DND-41 (cell line): ENCODE data around the gene SRCIN1.

Experiments
- ATAC-seq: fragments of 200-7000 bp; cut with Tn5 transposase; 3 replicates; pipeline ENCODE4 v1.9.1; 2021; ENCODE audit warnings: low read depth; ENCODE audit not compliant: insufficient read depth
- DNase-seq: peaks from one replicate; pipeline ENCODE4 v3.0.0-alpha.2; 2020
- H2AFZ ChIP-seq: 2 replicates; pipeline ENCODE4 v1.6.0; 2012; ENCODE audit warnings: low read depth, low read length
- H3K27ac ChIP-seq: 2 replicates; pipeline ENCODE4 v1.5.1; 2012; ENCODE audit warnings: low read length, inconsistent platforms
- H3K27me3 ChIP-seq: fragments of 200-600 bp; sonication (generic); 2 replicates; pipeline ENCODE4 v1.6.0; 2012; ENCODE audit warnings: low read length, mild to moderate bottlenecking, inconsistent platforms; ENCODE audit not compliant: insufficient read depth, poor library complexity
- H3K36me3 ChIP-seq: 2 replicates; pipeline ENCODE4 v1.5.1; 2012; ENCODE audit warnings: low read length, inconsistent platforms; ENCODE audit not compliant: insufficient read depth
- H3K4me1 ChIP-seq: 2 replicates; pipeline ENCODE4 v1.5.1; 2012; ENCODE audit warnings: mild to moderate bottlenecking, low read length; ENCODE audit not compliant: insufficient read depth
- H3K4me2 ChIP-seq: 2 replicates; pipeline ENCODE4 v1.6.0; 2012; ENCODE audit warnings: mild to moderate bottlenecking, moderate library complexity, low read length, inconsistent platforms; ENCODE audit not compliant: insufficient read depth
- H3K4me3 ChIP-seq, 2 experiments: fragments of 200-600 bp in 1 of 2; shearing (Covaris generic) in 1 of 2; 2 replicates each; pipeline ENCODE4 v1.5.1; 2012 to 2016; ENCODE audit warnings: inconsistent platforms in 2 of 2, low read length in 2 of 2, mild to moderate bottlenecking in 2 of 2, low read depth in 1 of 2, moderate library complexity in 1 of 2
- H3K79me2 ChIP-seq: 2 replicates; pipeline ENCODE4 v1.6.0; 2012; ENCODE audit warnings: low read length, inconsistent platforms; ENCODE audit not compliant: insufficient read depth
- H3K9ac ChIP-seq: 2 replicates; pipeline ENCODE4 v1.6.0; 2012; ENCODE audit warnings: low read depth, mild to moderate bottlenecking, inconsistent platforms, low read length, moderate library complexity
- H3K9me3 ChIP-seq: 2 replicates; pipeline ENCODE4 v1.5.1; 2012; ENCODE audit warnings: low read length, moderate library complexity, mild to moderate bottlenecking, inconsistent platforms; ENCODE audit not compliant: insufficient read depth, severe bottlenecking
- H4K20me1 ChIP-seq: 2 replicates; pipeline ENCODE4 v1.6.0; 2012; ENCODE audit warnings: low read length; ENCODE audit not compliant: insufficient read depth
- EZH2 ChIP-seq: IDR thresholded peaks from 3 replicates; pipeline ENCODE4 v1.6.1; 2012; ENCODE audit warnings: borderline replicate concordance, low read depth, mild to moderate bottlenecking, moderate library complexity, low read length, inconsistent platforms; ENCODE audit not compliant: severe bottlenecking
- TF ChIP-seq, protein P1 (sequence below): IDR thresholded peaks from 2 replicates; pipeline ENCODE4 v1.5.1; 2012; ENCODE audit warnings: borderline replicate concordance, low read length, moderate library complexity, mild to moderate bottlenecking; ENCODE audit not compliant: poor library complexity, severe bottlenecking; ENCODE audit errors: extremely low read depth

SRCIN1 gene

DNA sequence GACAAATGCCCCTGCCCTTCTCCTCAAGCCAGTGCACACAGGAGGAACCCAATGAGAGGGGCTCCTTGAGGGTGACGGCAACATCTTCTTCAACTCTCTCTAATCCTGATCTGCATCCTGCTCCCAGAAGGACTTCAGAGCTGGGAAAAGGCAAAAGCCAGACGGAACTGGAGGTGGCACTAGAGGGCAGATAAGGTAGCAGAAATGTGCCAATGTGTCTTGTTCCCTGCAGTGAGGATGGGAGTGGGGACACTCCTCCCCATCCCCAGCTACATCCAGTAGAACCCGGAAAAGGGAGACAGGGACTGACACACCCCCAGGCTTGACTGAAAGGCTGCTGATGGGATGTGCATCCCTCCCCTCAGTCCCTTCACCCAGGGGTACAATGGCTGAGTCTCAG lies 28.5 kb downstream of the SRCIN1 start:
- H3K27ac ChIP-seq = no peak overlapping the region
- no peaks in the 10 kb centered on the region for H3K36me3 ChIP-seq
- TF ChIP-seq, protein P1, sequence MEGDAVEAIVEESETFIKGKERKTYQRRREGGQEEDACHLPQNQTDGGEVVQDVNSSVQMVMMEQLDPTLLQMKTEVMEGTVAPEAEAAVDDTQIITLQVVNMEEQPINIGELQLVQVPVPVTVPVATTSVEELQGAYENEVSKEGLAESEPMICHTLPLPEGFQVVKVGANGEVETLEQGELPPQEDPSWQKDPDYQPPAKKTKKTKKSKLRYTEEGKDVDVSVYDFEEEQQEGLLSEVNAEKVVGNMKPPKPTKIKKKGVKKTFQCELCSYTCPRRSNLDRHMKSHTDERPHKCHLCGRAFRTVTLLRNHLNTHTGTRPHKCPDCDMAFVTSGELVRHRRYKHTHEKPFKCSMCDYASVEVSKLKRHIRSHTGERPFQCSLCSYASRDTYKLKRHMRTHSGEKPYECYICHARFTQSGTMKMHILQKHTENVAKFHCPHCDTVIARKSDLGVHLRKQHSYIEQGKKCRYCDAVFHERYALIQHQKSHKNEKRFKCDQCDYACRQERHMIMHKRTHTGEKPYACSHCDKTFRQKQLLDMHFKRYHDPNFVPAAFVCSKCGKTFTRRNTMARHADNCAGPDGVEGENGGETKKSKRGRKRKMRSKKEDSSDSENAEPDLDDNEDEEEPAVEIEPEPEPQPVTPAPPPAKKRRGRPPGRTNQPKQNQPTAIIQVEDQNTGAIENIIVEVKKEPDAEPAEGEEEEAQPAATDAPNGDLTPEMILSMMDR = peak; percentile 6
- TF ChIP-seq EZH2 = peak; percentile 13
- H3K79me2 ChIP-seq = no peaks in the 10 kb centered on the region
- no peak overlapping the region for H2AFZ ChIP-seq
- no peak overlapping the region for H3K4me3 ChIP-seq
- peaks cover 4% of the 10 kb centered on the region for H3K4me1 ChIP-seq
- peaks cover 67% of the 10 kb centered on the region for H3K27me3 ChIP-seq
- ATAC-seq (no peak), DNase-seq (no peak)
- no peak overlapping the region for H3K9ac ChIP-seq
- no peak overlapping the region for H3K4me2 ChIP-seq
- H4K20me1 ChIP-seq = peaks cover 28% of the 10 kb centered on the region
- H3K9me3 ChIP-seq = no peaks in the 10 kb centered on the region

DNA sequence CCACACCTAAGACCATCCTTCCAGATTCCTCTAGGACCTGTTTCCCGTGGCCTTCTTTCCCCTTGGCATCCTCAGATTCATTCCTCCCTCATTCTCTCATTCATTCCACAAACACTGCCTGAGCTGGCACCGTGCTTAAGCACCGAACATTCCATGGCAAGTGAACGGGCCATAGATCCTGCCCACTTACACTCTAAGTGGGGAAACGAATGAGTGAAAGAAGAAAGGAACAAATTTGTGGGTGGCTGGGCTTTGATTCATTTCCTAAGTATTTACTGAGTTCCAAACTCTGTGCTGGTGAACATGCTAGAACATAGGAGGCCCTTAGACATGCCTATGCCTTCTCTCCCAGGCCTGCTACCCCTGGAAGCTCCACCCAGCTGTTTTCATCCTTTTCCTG lies 30.0 kb downstream of the SRCIN1 start:
- no peaks in the 10 kb centered on the region for H3K36me3 ChIP-seq
- H3K9ac ChIP-seq = no peak overlapping the region
- no peaks in the 10 kb centered on the region for H3K9me3 ChIP-seq
- H3K4me1 ChIP-seq = peaks cover 4% of the 10 kb centered on the region
- TF ChIP-seq, protein P1 = no peak
- no peak for TF ChIP-seq EZH2
- H3K27ac ChIP-seq = no peak overlapping the region
- H3K4me2 ChIP-seq = no peak overlapping the region
- H2AFZ ChIP-seq = no peak overlapping the region
- H4K20me1 ChIP-seq = peaks cover 37% of the 10 kb centered on the region
- H3K79me2 ChIP-seq = no peaks in the 10 kb centered on the region
- no peak for ATAC-seq
- DNase-seq = no peak
- no peak overlapping the region for H3K4me3 ChIP-seq
- H3K27me3 ChIP-seq = peaks cover 73% of the 10 kb centered on the region

DNA sequence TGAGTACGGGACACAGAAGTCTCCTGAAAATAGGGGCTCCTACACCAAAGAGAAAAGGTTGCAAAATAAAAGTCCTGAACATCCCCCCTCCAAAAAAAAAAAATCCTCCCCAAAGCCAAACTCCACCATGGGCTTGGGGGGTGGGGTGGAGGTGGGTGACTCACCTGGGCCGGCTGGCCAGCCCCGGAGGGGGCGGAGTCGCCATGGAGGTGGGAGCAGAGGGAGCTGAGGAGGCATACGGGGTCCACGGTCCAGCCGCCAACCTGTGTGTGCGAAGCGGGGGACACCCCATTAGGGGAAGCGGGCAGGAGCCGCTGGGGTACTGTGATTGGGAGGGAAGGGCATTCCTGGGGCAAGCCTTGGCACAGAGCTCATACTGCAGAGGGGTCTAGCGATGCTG lies 31.0 kb downstream of the SRCIN1 start:
- no peak overlapping the region for H3K9ac ChIP-seq
- H3K79me2 ChIP-seq = no peaks in the 10 kb centered on the region
- TF ChIP-seq, protein P1 = no peak
- TF ChIP-seq EZH2 = no peak
- no peaks in the 10 kb centered on the region for H3K9me3 ChIP-seq
- DNase-seq (no peak), ATAC-seq (no peak)
- H3K4me2 ChIP-seq = no peak overlapping the region
- H3K4me3 ChIP-seq = no peak overlapping the region
- H4K20me1 ChIP-seq = peaks cover 44% of the 10 kb centered on the region
- H3K27me3 ChIP-seq = peaks cover 81% of the 10 kb centered on the region
- peaks cover 4% of the 10 kb centered on the region for H3K4me1 ChIP-seq
- no peaks in the 10 kb centered on the region for H3K36me3 ChIP-seq
- H3K27ac ChIP-seq = no peak overlapping the region
- no peak overlapping the region for H2AFZ ChIP-seq

- H2AFZ ChIP-seq = no peak overlapping the region
- ATAC-seq = peak; percentile 79
- no peak overlapping the region for H3K9ac ChIP-seq
- H3K27me3 ChIP-seq = peaks cover 84% of the 10 kb centered on the region
- no peak overlapping the region for H3K4me3 ChIP-seq
- peak; percentile 50 for DNase-seq
- H3K27ac ChIP-seq = no peak overlapping the region
- peaks cover 49% of the 10 kb centered on the region for H4K20me1 ChIP-seq
- peak overlapping the region; percentile 42; the same call in 1 of the 2 replicates for H3K4me2 ChIP-seq
- no peaks in the 10 kb centered on the region for H3K9me3 ChIP-seq
- H3K36me3 ChIP-seq = no peaks in the 10 kb centered on the region
- TF ChIP-seq EZH2 = peak; percentile 81
- TF ChIP-seq, protein P1 = no peak
- no peaks in the 10 kb centered on the region for H3K79me2 ChIP-seq
- H3K4me1 ChIP-seq = peaks cover 4% of the 10 kb centered on the region
Observed at GRCh38 chr17:38572669-38573365, 32.9 kb downstream of the SRCIN1 start.
